Fibroblast of mammary gland (primary cell): ENCODE measurements around the gene SNUPN.
A peak's percentile ranks its signal among the peaks of the same experiment; 100 is the strongest.

Experiments
- DNase-seq: peaks from one replicate; pipeline ENCODE4 v3.0.0-alpha.2; 2010; ENCODE audit warnings: low read depth
- H3K4me3 ChIP-seq: 2 replicates; pipeline ENCODE4 v1.5.1; 2011; ENCODE audit warnings: low read depth, mild to moderate bottlenecking, low read length, moderate library complexity; ENCODE audit not compliant: control insufficient read depth
- CTCF ChIP-seq: conservative IDR thresholded peaks from 2 replicates; pipeline ENCODE4 v1.5.1; 2011; ENCODE audit warnings: low read depth, low read length, inconsistent platforms; ENCODE audit not compliant: control insufficient read depth, insufficient read depth

SNUPN gene

DNA sequence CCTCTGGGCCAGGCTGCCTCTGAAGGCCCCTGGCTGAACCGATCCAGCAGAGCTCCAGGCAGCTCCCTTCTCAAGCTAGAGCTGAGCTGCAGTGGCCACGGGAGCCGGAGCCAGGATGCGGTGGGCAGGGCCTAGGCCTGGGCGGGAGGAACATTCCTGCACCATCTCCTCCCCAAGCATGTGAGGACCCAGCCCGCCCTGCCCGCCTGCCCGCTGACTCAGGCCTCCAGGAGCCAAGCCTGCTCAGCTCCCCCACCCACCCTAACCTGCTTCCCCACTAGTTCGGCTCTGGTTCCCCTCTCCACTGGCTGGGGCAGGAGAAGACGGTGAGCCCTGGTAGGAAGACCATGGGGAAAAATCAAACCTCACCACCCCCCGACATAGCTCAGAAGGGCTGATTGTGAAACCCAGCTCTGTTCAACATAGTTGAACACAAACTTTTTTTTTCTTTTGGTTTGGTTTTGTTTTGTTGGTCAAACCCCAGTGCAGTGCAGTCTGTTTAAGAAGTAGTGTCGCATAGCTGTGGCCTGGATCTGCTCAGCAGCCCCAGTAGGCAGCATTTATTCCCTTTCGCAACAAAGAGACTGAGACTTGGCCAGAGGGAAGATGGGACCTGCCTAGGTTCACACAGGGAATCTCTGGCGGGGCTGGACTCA, 35.7 kb upstream of the SNUPN start:
- DNase-seq = peak; percentile 90
- H3K4me3 ChIP-seq = no peak overlapping the region

DNA sequence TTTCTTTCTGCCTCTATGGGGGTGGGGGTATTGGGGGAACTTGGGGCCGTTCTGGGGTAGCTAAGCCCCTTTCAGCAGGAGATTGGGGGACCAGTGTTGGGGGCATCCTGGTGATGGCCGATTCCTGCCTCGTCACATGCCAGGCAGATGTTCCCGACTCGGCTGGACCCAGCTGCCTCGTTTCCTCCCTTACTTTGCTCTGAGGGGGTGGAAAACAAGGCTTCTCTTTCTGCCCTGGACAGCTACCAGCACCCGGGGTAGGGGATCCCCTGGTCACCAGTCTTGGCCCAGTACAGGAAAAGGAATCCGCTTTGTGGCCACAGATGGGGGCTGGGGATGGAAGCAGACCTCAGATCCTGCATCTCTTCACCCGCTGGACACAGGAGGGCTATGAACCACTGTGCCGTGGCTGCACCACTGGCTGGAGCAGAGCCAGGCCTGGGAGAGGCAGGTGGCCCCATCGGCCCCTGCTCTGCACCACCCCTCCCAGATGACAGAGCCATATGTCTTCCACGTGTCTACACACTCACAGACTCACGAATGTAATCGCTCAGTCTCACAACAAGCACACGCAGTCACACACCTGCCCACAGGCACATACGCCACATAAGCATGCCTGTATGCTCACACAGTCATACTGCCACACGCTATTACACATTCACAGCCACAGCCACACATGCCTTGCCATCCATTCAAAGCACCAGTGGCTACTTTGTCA, 34.6 kb upstream of the SNUPN start:
- DNase-seq = peak; percentile 52
- H3K4me3 ChIP-seq = no peak overlapping the region
- TF ChIP-seq CTCF = no peak

More for the DNA sequence above, 35.7 kb upstream of the SNUPN start:
- no peak for TF ChIP-seq CTCF

GRCh38 chr15:75659141-75659771, 33.7 kb upstream of the SNUPN start:
- no peak for TF ChIP-seq CTCF
- H3K4me3 ChIP-seq = no peak overlapping the region
- DNase-seq = no peak

- no peak for TF ChIP-seq CTCF
- no peak for DNase-seq
- H3K4me3 ChIP-seq = no peak overlapping the region
Measured at GRCh38 chr15:75656813-75657212, 31.3 kb upstream of the SNUPN start.

- TF ChIP-seq CTCF = no peak
- DNase-seq = no peak
- H3K4me3 ChIP-seq = no peak overlapping the region
Measured at GRCh38 chr15:75656331-75656730, 30.8 kb upstream of the SNUPN start.

DNA sequence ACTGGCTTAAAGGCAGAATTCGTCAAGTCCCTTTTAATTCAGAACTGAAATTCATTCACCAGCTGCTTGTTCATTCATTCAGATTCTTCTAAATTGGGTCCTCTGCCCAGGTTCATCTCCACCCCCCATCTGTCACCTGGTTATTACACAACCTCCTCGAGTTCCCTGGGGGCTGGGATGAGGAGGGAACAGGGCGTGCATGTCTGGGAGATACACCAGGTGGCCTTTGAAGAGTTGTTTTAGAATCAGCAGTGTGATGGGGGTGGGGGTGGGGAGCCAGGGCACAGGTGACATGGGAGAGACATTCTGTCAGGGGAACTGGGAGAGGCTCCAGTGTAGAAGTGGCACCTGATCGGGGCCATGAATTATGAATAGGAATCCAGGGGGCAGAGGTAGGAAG, 30.4 kb upstream of the SNUPN start:
- no peak overlapping the region for H3K4me3 ChIP-seq
- TF ChIP-seq CTCF = no peak
- no peak for DNase-seq
